Keratinocyte (primary cell): ENCODE data around the gene HIC2. TPM values are rescaled to one million over a fixed set of nuclear protein-coding genes. Genes with fewer than 3 reads are reported as not detected.

Source experiments
- DNase-seq: peaks from one replicate; pipeline ENCODE4 v3.0.0-alpha.2; 2011; ENCODE audit warnings: low read depth, missing footprints, low spot score
- FAIRE-seq: peaks from 2 replicates; lab custom pipeline; 2011; peaks lifted over from hg19 to GRCh38; lab: Jason Lieb, UNC
- H2AFZ ChIP-seq: 2 replicates; pipeline ENCODE4 v1.6.0; 2012; ENCODE audit warnings: low read length, control low read depth, inconsistent platforms; ENCODE audit not compliant: control insufficient read depth
- H3K27ac ChIP-seq: 2 replicates; pipeline ENCODE4 v1.5.1; 2011; ENCODE audit warnings: low read length; ENCODE audit not compliant: control insufficient read depth, insufficient read depth
- H3K27me3 ChIP-seq: 3 replicates; pipeline ENCODE4 v1.6.0; 2011; ENCODE audit warnings: low read length; ENCODE audit not compliant: control insufficient read depth, insufficient read depth; ENCODE audit errors: extremely low read depth
- H3K36me3 ChIP-seq, 2 experiments: 2 replicates in 1 of 2; 3 replicates in 1 of 2; pipeline ENCODE4 v1.5.1; 2011; ENCODE audit warnings: low read length in 2 of 2, mild to moderate bottlenecking in 1 of 2; ENCODE audit not compliant: control insufficient read depth in 2 of 2, insufficient read depth in 2 of 2; ENCODE audit errors: extremely low read depth in 1 of 2
- H3K4me1 ChIP-seq: 3 replicates; pipeline ENCODE4 v1.5.1; 2011; ENCODE audit warnings: low read length; ENCODE audit not compliant: control insufficient read depth, insufficient read depth; ENCODE audit errors: extremely low read depth
- H3K4me2 ChIP-seq: 3 replicates; pipeline ENCODE4 v1.6.0; 2011; ENCODE audit warnings: low read depth, low read length; ENCODE audit not compliant: control insufficient read depth, insufficient read depth; ENCODE audit errors: extremely low read depth
- H3K4me3 ChIP-seq, 3 experiments: fragments of 200-600 bp in 1 of 3; sonication (generic) in 1 of 3; 2 replicates in 2 of 3; 3 replicates in 1 of 3; pipeline ENCODE4 v1.5.1; 2011 to 2016; ENCODE audit warnings: low read length in 3 of 3, mild to moderate bottlenecking in 3 of 3, control low read depth in 2 of 3, inconsistent platforms in 1 of 3, low read depth in 1 of 3, mixed read lengths in 1 of 3, mixed run types in 1 of 3, moderate library complexity in 1 of 3; ENCODE audit not compliant: control insufficient read depth in 2 of 3, insufficient read depth in 2 of 3; ENCODE audit errors: extremely low read depth in 1 of 3
- H3K79me2 ChIP-seq: 2 replicates; pipeline ENCODE4 v1.6.0; 2012; ENCODE audit warnings: low read length; ENCODE audit not compliant: control insufficient read depth, insufficient read depth
- H3K9ac ChIP-seq: 3 replicates; pipeline ENCODE4 v1.6.0; 2011; ENCODE audit warnings: low read length; ENCODE audit not compliant: control insufficient read depth, insufficient read depth; ENCODE audit errors: extremely low read depth
- H3K9me1 ChIP-seq: 3 replicates; pipeline ENCODE4 v1.6.0; 2011; ENCODE audit warnings: low read length; ENCODE audit not compliant: control insufficient read depth, insufficient read depth; ENCODE audit errors: extremely low read depth
- H3K9me3 ChIP-seq: 2 replicates; pipeline ENCODE4 v1.5.1; 2012; ENCODE audit warnings: low read depth, low read length; ENCODE audit not compliant: control insufficient read depth
- H4K20me1 ChIP-seq: 3 replicates; pipeline ENCODE4 v1.6.0; 2011; ENCODE audit warnings: low read length; ENCODE audit not compliant: control insufficient read depth, insufficient read depth; ENCODE audit errors: extremely low read depth
- CTCF ChIP-seq, 3 experiments: IDR thresholded peaks in 1 of 3; conservative IDR thresholded peaks in 1 of 3; optimal IDR thresholded peaks in 1 of 3; 2 replicates in 2 of 3; 3 replicates in 1 of 3; pipeline versions ENCODE3 to v1.5.1; 2011; ENCODE audit warnings: low read length in 3 of 3, mild to moderate bottlenecking in 3 of 3, moderate library complexity in 2 of 3, control low read depth in 1 of 3, inconsistent platforms in 1 of 3; ENCODE audit not compliant: insufficient read depth in 2 of 3; ENCODE audit errors: extremely low read depth in 1 of 3
- EZH2 ChIP-seq: IDR thresholded peaks from one replicate; pipeline ENCODE4 v1.6.1; 2012; ENCODE audit warnings: inconsistent platforms, mild to moderate bottlenecking, low read length, moderate library complexity
- dilution Hi-C: fragments of 300-500 bp; cut with MboI; formaldehyde crosslinking; loops from one replicate; pipeline ENCODE4 v1.7.0; 2020; ENCODE audit warnings: low sequenced_read_pairs; ENCODE audit not compliant: extremely low pct_ligation_motif_present
- polyA plus RNA-seq, 5 experiments: library from polyadenylated mRNA; depleted of rRNA in 3 of 5; stranded (reverse) in 3 of 5; stranded (forward) in 1 of 5; unstranded in 1 of 5; fragments of >200 nt; gene quantifications; 1 replicate in 1 of 5; 2 replicates in 3 of 5; 3 replicates in 1 of 5; pipeline versions ENCODE4 v1.2.1 to v1.2.3, GENCODE V29; 2011 to 2012; ENCODE audit warnings: missing spikeins in 2 of 5, low read depth in 1 of 5, low replicate concordance in 1 of 5

HIC2 gene
- polyA plus RNA-seq, 1 donor (not counting 4 experiments of a cell fraction or from before 2014, with no cell fraction given): 1.2 TPM

- Histone ChIP-seq H3K4me1 (no peaks in the 10 kb centered on the region), H4K20me1 (peaks cover 8% of the 10 kb centered on the region), H3K9ac (no peak overlapping the region), H3K9me1 (no peaks in the 10 kb centered on the region), H3K27ac (no peak overlapping the region), H3K4me2 (no peak overlapping the region), H3K79me2 (no peaks in the 10 kb centered on the region), H3K27me3 (no peaks in the 10 kb centered on the region), H3K36me3 (peaks cover 12 to 21% of the 10 kb centered on the region in 2 experiments), H3K9me3 (no peaks in the 10 kb centered on the region), H2AFZ (no peak overlapping the region), H3K4me3 (no peak overlapping the region)
- no peak for TF ChIP-seq CTCF (optimal IDR thresholded peaks at IDR 0.05 in 1 of 3, IDR thresholded peaks at IDR 0.05 in 1 of 3, conservative IDR thresholded peaks at IDR 0.05 in 1 of 3; ENCODE audit: extremely low read depth in 1 of 3, insufficient read depth in 2 of 3, low read length in 3 of 3)
- no peak for TF ChIP-seq EZH2
- FAIRE-seq (no peak), DNase-seq (no peak)
- dilution Hi-C loops: no loop called here
These were observed 27.7 kb downstream of the HIC2 start for GRCh38 chr22:21444701-21445436.

GRCh38 chr22:21445437-21446127 is 28.4 kb downstream of the HIC2 start:
- Histone ChIP-seq H3K36me3 (peaks cover 12 to 21% of the 10 kb centered on the region in 2 experiments), H2AFZ (no peak overlapping the region), H3K9me1 (no peaks in the 10 kb centered on the region), H3K9me3 (no peaks in the 10 kb centered on the region), H3K4me2 (no peak overlapping the region), H3K9ac (no peak overlapping the region), H3K79me2 (no peaks in the 10 kb centered on the region), H3K4me1 (no peaks in the 10 kb centered on the region), H3K4me3 (no peak overlapping the region), H4K20me1 (peaks cover 8% of the 10 kb centered on the region), H3K27ac (no peak overlapping the region), H3K27me3 (no peaks in the 10 kb centered on the region)
- TF ChIP-seq CTCF (optimal IDR thresholded peaks at IDR 0.05 in 1 of 3, IDR thresholded peaks at IDR 0.05 in 1 of 3, conservative IDR thresholded peaks at IDR 0.05 in 1 of 3; ENCODE audit: extremely low read depth in 1 of 3, insufficient read depth in 2 of 3, low read length in 3 of 3) (no peak), EZH2 (no peak)
- DNase-seq (no peak), FAIRE-seq (no peak)
- dilution Hi-C loops: no loop called here
